GM18861 (cell line): ENCODE measurements around the gene HAPLN2.

Source experiments
- ATAC-seq: cut with Tn5 transposase; IDR thresholded peaks from one replicate; pipeline ENCODE4 v1.9.1; 2021; ENCODE audit not compliant: unreplicated experiment

The HAPLN2 gene

GRCh38 chr1:156659988-156660751, 41.0 kb downstream of the HAPLN2 start:
- peak; percentile 51 for ATAC-seq

DNA sequence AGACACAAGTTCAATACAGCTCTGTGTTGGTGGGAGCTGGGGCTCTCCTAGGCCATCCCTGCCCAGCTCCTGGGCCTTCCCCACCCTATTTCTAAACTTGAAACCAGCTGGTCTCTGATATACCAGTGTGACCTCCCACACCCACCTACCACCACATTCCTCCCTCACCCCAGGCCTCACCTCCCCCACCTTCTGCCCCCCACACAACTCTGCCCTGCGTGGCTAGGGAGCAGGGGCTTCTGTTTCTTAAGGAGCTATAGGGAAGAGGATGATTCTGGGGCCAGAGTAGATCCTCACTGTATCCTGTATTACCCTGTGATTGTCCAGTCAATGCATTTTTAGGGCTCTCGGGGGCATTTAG, 41.5 kb downstream of the HAPLN2 start:
- peak; percentile 4 for ATAC-seq

- ATAC-seq = no peak
Observed at GRCh38 chr1:156662005-156662799, 43.0 kb downstream of the HAPLN2 start.

- ATAC-seq = no peak
Observed at GRCh38 chr1:156662800-156663055, 43.5 kb downstream of the HAPLN2 start.

DNA sequence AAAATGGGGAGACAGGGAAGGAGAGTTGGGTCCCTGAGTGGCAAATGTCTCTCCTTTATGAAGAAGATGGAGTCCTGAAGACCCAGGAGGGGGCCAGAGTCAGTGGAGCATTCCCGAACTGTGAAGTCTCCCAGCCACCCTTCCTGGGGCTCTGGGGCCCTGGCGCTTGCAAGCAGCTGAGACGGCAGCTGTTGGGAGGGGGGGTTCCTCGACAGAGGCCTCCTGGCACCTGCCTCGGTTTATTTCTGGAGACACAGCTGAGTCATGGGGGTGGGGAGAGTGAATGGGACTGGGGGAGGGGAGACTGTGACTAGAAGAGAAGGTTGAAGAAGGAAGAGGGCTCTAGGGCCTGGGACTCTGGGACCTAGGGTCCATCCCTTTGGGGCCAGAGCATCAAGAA, 44.0 kb downstream of the HAPLN2 start:
- no peak for ATAC-seq

GRCh38 chr1:156664046-156664766, 45.0 kb downstream of the HAPLN2 start:
- no peak for ATAC-seq

DNA sequence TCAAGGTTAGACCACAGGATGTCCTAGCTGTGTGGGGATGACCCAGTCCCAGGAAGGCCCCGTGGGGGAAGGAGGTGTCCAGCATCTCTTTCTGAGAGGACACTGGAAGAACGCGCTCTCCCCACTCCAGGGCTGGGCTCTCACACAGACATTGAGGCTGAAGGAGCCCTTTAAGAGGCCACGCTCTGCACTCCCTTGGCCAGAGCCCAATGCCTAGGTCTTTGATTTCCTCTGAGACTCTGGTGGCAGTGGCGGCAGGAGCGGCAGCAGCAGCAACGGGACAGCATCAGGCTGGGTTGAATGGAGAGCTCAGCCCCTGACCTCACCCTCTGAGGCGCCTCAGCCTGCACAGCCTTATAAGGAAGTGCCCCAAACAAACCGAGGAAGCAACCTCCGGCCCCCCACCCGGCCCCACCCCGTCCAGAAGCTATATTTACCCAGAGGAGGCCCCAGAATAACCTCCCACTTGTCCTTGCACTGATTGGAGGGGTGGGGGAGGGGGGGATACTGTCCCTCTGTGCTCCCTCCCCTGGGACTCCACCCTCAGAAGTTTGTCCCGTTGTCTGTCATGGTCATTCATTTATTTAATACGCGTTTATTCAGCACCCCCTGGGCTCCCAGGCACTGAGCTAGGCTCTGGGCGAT, 45.7 kb downstream of the HAPLN2 start:
- ATAC-seq = no peak

- no peak for ATAC-seq
Observed at GRCh38 chr1:156665539-156665938, 46.3 kb downstream of the HAPLN2 start.

DNA sequence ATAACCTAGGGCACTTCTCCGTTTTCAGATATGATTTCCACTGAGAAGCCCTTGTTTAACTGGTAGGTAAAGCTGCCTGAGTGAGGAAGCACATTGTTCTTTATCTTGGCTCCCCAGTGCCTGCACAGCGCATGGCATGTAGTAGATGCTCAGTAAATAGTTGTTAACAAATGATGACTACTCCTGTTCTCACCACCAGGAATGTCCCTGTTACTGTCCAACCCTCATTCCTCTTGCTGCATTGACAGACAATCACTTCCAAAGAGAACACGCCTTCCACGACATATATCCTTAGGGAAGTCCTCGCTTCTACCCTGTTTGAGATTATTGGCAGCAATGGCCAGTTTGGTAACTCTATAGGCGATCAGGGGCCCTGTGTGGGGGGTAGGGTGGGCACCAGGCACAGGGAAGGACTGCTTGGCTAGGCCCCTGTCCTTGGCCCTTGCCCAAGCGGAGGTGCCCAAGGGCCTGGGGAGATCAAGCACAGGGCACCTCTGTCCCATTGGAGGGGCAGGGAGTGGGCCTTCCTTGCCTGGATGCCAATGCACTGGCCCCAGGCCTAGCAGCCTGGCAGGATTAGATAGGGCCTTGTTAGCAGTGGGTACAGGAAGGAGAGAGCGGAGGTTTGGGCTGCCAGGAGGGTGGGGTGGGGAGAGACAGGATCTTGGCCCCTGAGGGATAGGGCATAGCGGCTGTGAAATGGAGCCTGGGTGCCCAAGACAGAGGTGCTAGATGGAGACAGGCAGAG, 47.8 kb downstream of the HAPLN2 start:
- ATAC-seq = no peak

DNA sequence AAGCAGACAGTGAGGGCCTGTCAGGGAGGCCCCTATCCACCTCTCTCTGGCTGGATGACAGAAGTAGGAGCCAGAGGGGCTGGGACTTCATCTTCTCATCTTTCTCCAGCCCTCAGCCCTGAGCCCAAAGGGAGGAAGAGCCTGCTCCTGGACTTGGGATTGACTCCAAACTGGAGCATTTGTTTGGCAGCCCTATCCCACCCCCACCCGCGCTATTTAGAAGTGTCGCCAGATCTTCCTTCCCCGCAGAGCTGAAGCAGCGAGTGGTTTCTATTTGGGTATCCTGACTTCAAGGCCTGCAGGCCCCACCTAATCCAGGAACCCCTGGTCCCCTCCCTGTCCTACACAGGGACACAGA, 48.4 kb downstream of the HAPLN2 start:
- no peak for ATAC-seq

DNA sequence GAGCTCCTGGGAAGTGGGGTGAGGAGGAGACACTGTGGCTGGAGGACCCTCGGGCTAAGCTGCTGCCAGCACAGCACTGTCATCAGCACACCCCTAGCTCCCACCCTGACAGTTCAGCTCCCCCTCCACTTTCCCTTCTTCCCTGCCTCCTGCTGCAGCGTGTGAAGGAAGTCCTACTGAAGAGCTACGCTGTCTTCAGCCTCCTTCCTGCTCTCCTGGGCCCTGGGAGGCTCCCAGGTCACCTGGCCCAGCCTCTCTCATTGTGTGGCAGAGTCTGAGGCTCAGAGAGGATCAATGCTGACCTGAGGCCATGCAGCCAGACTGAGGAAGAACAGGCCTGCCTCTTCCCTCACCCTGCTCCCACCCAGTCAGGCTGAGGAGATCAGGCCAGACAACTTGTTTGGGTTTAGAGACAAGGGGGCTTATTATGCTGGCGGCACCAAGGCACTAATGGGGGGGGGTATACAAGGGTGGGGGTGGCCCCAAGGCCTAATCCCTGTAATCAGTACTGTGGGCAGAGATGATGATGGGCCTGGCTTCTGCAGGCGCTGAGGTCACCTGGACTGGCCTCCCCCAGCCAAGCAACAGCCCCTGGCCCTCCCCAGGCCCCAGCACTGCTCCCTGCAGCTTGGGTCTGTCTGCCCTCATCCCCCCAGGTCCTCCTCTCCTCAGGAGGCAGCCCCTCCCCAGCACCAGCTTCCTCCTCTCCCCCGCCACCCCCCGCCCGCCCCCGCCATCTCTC, 48.9 kb downstream of the HAPLN2 start:
- no peak for ATAC-seq

GRCh38 chr1:156668801-156669637, 49.8 kb downstream of the HAPLN2 start:
- no peak for ATAC-seq

DNA sequence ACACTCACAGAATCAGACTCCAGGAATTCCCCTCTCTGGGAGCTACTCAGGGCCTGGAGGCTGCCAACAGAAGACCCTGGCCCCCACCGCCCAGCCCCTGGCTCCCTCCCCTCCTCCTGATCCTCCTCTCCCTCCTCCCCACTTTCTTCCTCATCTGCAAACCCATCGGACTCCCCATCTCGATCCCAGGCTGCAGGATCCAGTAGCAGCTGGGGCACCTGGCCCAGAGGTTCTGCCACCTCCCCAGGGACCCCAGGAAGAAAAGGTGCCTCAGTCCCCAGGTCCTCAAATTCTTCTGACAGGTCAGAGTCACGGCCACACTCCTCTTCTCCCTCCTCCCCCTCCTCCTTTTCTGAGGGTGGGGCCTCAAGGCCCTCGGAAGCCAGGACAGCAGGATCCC, 50.6 kb downstream of the HAPLN2 start:
- ATAC-seq = no peak

- no peak for ATAC-seq
Observed at GRCh38 chr1:156670359-156670758, 51.1 kb downstream of the HAPLN2 start.

DNA sequence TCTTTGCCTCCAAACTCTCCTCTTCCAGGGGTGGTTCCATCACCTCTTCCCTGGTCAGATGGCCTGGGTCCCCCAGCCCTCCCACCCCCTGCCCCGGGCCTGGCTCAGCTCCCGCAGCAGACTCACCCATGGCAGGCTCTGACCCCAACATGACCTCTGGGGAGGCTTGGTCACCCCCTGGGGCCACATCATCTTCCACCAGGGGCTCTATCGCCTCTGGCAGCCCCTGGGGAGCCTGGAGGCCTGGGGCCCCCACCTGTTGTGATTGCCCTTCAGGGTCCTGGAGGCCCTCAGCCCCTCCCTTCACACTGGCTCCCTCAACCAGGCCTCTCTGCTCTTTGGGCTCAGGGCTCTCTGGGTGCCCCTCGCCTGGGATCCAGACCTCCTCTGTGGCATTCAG, 51.6 kb downstream of the HAPLN2 start:
- no peak for ATAC-seq

- no peak for ATAC-seq
Observed at GRCh38 chr1:156671804-156672203, 52.6 kb downstream of the HAPLN2 start.

GRCh38 chr1:156673387-156674121, 54.3 kb downstream of the HAPLN2 start:
- no peak for ATAC-seq
